ENCODE data around the gene GJC3.
"Not testable (repeated sequence)": the region's sequence is repeated elsewhere in the genome, so short reads cannot be mapped to it uniquely, and the experiment has no call there.

DNA sequence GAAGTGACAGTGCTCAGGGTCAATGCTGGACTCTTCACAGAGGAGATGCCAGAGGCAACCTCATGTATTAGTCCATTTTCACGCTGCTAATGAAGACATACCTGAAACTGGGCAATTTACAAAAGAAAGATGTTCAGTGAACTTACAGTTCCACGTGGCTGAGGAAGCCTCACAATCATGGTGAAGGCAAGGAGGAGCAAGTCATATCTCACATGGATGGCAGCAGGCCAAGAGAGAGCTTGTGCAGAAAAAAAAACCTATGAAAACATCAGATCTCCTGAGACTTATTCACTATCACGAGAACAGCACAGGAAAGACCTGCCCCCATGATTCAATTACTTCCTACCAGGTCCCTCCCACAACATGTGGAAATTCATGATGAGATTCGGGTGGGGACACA lies 5.6 kb upstream of the GJC3 start:
- not testable (repeated sequence) for TF ChIP-seq SUZ12 (IDR thresholded peaks at IDR 0.05; ENCODE audit: extremely low read depth, insufficient read depth, insufficient read length); ZNF274 (IDR thresholded peaks at IDR 0.05; ENCODE audit: low read depth, low read length)

Measured in NT2/D1 (cell line).